Vagina (tissue), 2 donors: ENCODE measurements around the gene FBXO34. TPM values are rescaled to one million over a fixed set of nuclear protein-coding genes. Genes with fewer than 3 reads are reported as not detected.

Source experiments
- DNase-seq, 2 donors: peaks; one replicate each; pipeline ENCODE4 v3.0.0-alpha.2; 2017; ENCODE audit errors: extremely low spot score in 2 of 2
- H3K27ac ChIP-seq: fragments of 200-600 bp; sonication (generic); one replicate; pipeline ENCODE4 v1.5.1; 2019
- H3K27me3 ChIP-seq: fragments of 200-600 bp; sonication (generic); one replicate; pipeline ENCODE4 v1.5.1; 2019
- H3K36me3 ChIP-seq, 2 donors: fragments of 200-600 bp; sonication (generic); one replicate each; pipeline ENCODE4 v1.5.1; 2017 to 2019
- H3K4me1 ChIP-seq: fragments of 200-600 bp; sonication (generic); one replicate; pipeline ENCODE4 v1.5.1; 2019
- H3K4me3 ChIP-seq, 2 donors: fragments of 200-600 bp; sonication (generic); 1 replicate in 1 of 2; 2 replicates in 1 of 2; pipeline ENCODE4 v1.5.1; 2016 to 2019
- H3K9me3 ChIP-seq: fragments of 200-600 bp; sonication (generic); one replicate; pipeline ENCODE4 v1.5.1; 2019
- CTCF ChIP-seq, 3 experiments: fragments of 450-650 bp in 2 of 3; fragments of 200-600 bp in 1 of 3; sonication (generic) in 1 of 3; IDR thresholded peaks; one replicate each; pipeline ENCODE4 v1.5.1; 2017 to 2019; ENCODE audit warnings: antibody characterized with exemption in 3 of 3, mild to moderate bottlenecking in 2 of 3, moderate library complexity in 2 of 3
- POLR2A ChIP-seq, 2 donors: fragments of 450-650 bp; IDR thresholded peaks; one replicate each; pipeline ENCODE4 v1.6.1; 2017; ENCODE audit warnings: antibody characterized with exemption in 2 of 2, mild to moderate bottlenecking in 2 of 2, moderate library complexity in 2 of 2
- POLR2AphosphoS5 ChIP-seq, 2 donors: sonication (generic); formaldehyde crosslinking; IDR thresholded peaks; one replicate each; pipeline ENCODE4 v1.9.0; 2017; ENCODE audit warnings: antibody characterized with exemption in 2 of 2, mild to moderate bottlenecking in 2 of 2, low read depth in 1 of 2; ENCODE audit not compliant: insufficient read depth in 1 of 2
- intact Hi-C: fragments of 100-400 bp; cut with DNase I; formaldehyde crosslinking; loops from one replicate; pipeline ENCODE4 v1.15.1; 2023
- total RNA-seq: library from RNA; depleted of rRNA; stranded (reverse); fragments of >200 nt; gene quantifications from one replicate; pipeline ENCODE4 v1.2.3, GENCODE V29; 2016

FBXO34 gene
- total RNA-seq, 1 donor from 2014 or later = 24.6 TPM

- Histone ChIP-seq H3K4me1 (peaks cover 33% of the 10 kb centered on the region), H3K27me3 (no peaks in the 10 kb centered on the region), H3K9me3 (peaks cover 6% of the 10 kb centered on the region), H3K4me3 (no peak overlapping the region), H3K36me3 (peaks cover 0 to 6% of the 10 kb centered on the region in 2 donors), H3K27ac (no peak overlapping the region)
- no peak for DNase-seq
- TF ChIP-seq POLR2A (IDR thresholded peaks at IDR 0.05) (no peak), CTCF (IDR thresholded peaks at IDR 0.05) (no peak), POLR2AphosphoS5 (IDR thresholded peaks at IDR 0.05; ENCODE audit: insufficient read depth in 1 of 2, low read depth in 1 of 2) (no peak)
- intact Hi-C loops = no loop called here
Measured at GRCh38 chr14:55314449-55314848, 43.2 kb downstream of the FBXO34 start.

GRCh38 chr14:55316564-55316963 is 45.3 kb downstream of the FBXO34 start:
- Histone ChIP-seq H3K27ac (peak overlapping the region; percentile 57), H3K4me3 (no peak overlapping the region), H3K9me3 (peaks cover 6% of the 10 kb centered on the region), H3K4me1 (peaks cover 21% of the 10 kb centered on the region), H3K36me3 (peaks cover 0 to 6% of the 10 kb centered on the region in 2 donors), H3K27me3 (no peaks in the 10 kb centered on the region)
- intact Hi-C loops = no loop called here
- TF ChIP-seq POLR2AphosphoS5 (IDR thresholded peaks at IDR 0.05; ENCODE audit: insufficient read depth in 1 of 2, low read depth in 1 of 2) (peak in 1 of 2 donors; percentile 27), CTCF (IDR thresholded peaks at IDR 0.05) (no peak)
- DNase-seq = no peak

- DNase-seq = no peak
- Histone ChIP-seq H3K9me3 (peaks cover 2% of the 10 kb centered on the region), H3K4me3 (no peak overlapping the region), H3K27ac (peak overlapping the region; percentile 57), H3K4me1 (peaks cover 21% of the 10 kb centered on the region), H3K27me3 (no peaks in the 10 kb centered on the region), H3K36me3 (no peaks in the 10 kb centered on the region)
- intact Hi-C loops = no loop called here
- TF ChIP-seq POLR2A (IDR thresholded peaks at IDR 0.05) (no peak), CTCF (IDR thresholded peaks at IDR 0.05) (no peak), POLR2AphosphoS5 (IDR thresholded peaks at IDR 0.05; ENCODE audit: insufficient read depth in 1 of 2, low read depth in 1 of 2) (no peak)
Measured at GRCh38 chr14:55317542-55318306, 46.5 kb downstream of the FBXO34 start.

GRCh38 chr14:55318694-55319093 is 47.5 kb downstream of the FBXO34 start:
- Histone ChIP-seq H3K36me3 (no peaks in the 10 kb centered on the region), H3K4me1 (peaks cover 21% of the 10 kb centered on the region), H3K27ac (no peak overlapping the region), H3K9me3 (no peaks in the 10 kb centered on the region), H3K4me3 (no peak overlapping the region), H3K27me3 (no peaks in the 10 kb centered on the region)
- DNase-seq = no peak
- intact Hi-C loops = no loop called here
- TF ChIP-seq POLR2AphosphoS5 (IDR thresholded peaks at IDR 0.05; ENCODE audit: insufficient read depth in 1 of 2, low read depth in 1 of 2) = no peak
- TF ChIP-seq CTCF (IDR thresholded peaks at IDR 0.05) = no peak
- TF ChIP-seq POLR2A (IDR thresholded peaks at IDR 0.05) = no peak

- intact Hi-C loops = no loop called here
- TF ChIP-seq CTCF (IDR thresholded peaks at IDR 0.05) = no peak
- no peak for TF ChIP-seq POLR2A (IDR thresholded peaks at IDR 0.05)
- no peak for TF ChIP-seq POLR2AphosphoS5 (IDR thresholded peaks at IDR 0.05; ENCODE audit: insufficient read depth in 1 of 2, low read depth in 1 of 2)
- Histone ChIP-seq H3K9me3 (no peaks in the 10 kb centered on the region), H3K27me3 (no peaks in the 10 kb centered on the region), H3K36me3 (no peaks in the 10 kb centered on the region), H3K4me1 (peaks cover 20% of the 10 kb centered on the region), H3K27ac (no peak overlapping the region), H3K4me3 (no peak overlapping the region)
- no peak for DNase-seq
Measured at GRCh38 chr14:55323910-55324309, 52.7 kb downstream of the FBXO34 start.
